ENCODE measurements around the gene KIAA0930. TPM values are rescaled to one million over a fixed set of nuclear protein-coding genes. Genes with fewer than 3 reads are reported as not detected.
A peak's percentile ranks its signal among the peaks of the same experiment; 100 is the strongest.
"Not testable (repeated sequence)": the region's sequence is repeated elsewhere in the genome, so short reads cannot be mapped to it uniquely, and the experiment has no call there.

The KIAA0930 gene
- total and polyA plus RNA-seq, 2 experiments from 2014 or later, result 15.0 to 78.6 TPM

DNA sequence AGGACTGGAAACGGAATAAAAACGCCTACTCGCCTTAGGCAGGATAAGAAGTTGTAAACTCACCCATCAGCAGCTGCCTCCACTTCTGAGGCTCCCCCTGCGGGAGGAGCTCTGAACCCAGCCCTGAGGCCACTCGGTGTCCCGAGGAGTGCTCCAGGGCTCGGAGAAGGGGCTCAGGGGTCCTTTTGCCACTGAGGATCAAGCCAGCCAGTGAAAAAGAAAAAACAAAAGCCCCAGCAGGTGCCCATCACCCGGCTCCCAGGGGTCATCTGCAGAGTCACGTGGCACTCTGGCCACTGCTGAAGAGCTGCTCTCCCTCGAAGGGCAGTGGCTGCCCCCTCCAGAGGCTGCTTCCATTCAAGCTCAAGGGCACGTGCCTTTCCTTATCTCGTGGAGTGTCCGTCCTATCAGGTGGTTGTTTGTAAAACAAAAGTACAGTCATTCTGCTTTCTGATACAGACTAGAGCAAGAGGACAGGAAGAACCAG is 48.0 kb downstream of the KIAA0930 start:
- Histone ChIP-seq H3K36me3 (ENCODE audit: insufficient read depth) (0 out of 2 replicates have a peak, but pooled peaks cover 3% of the 10 kb centered on the region), H3F3A (replicated peaks; ENCODE audit: low read depth) (0 out of 2 replicates have a peak, but pooled peaks cover 3% of the 10 kb centered on the region), H2AFZ (no peak overlapping the region), H3K4me3 (no peak overlapping the region), H3K9me2 (ENCODE audit: insufficient read depth) (no peaks in the 10 kb centered on the region), H4K20me1 (replicated peaks; ENCODE audit: insufficient read depth) (peaks cover 8% of the 10 kb centered on the region; the same call in 1 of the 2 replicates), H3K27me3 (ENCODE audit: insufficient read depth) (no peaks in the 10 kb centered on the region), H3K27ac (ENCODE audit: low read depth) (peak overlapping the region; percentile 1; the same call in 1 of the 2 replicates), H3K79me2 (replicated peaks; ENCODE audit: insufficient read depth) (no peaks in the 10 kb centered on the region), H3K4me2 (peak overlapping the region; percentile 25; the same call in 1 of the 2 replicates), H3K4me1 (ENCODE audit: insufficient read depth) (peaks cover 8% of the 10 kb centered on the region; the same call in 1 of the 2 replicates)
- Mint-ChIP-seq H3K4me3 (peak overlapping the region; percentile 26; the same call in 2 of the 3 replicates), H3K4me1 (peaks cover 28% of the 10 kb centered on the region), H3K27ac (peak overlapping the region; percentile 64; the same call in 1 of the 2 replicates), H3K9me3 (no peaks in the 10 kb centered on the region), H3K27me3 (ENCODE audit: insufficient read depth, low read depth, poor library complexity) (peaks cover 11% of the 10 kb centered on the region), H3K36me3 (ENCODE audit: low read depth) (peaks cover 7% of the 10 kb centered on the region; the same call in 1 of the 3 replicates)
- DNase-seq (ENCODE audit: low spot score) (peak; percentile 64), ATAC-seq (peak; percentile 86)
- no peak for TF ChIP-seq EZH2phosphoT487 (IDR thresholded peaks at IDR 0.05; ENCODE audit: unreplicated experiment)
- TF ChIP-seq STAT1 (IDR thresholded peaks at IDR 0.05; ENCODE audit: unreplicated experiment), result no peak
- TF ChIP-seq, protein P1, sequence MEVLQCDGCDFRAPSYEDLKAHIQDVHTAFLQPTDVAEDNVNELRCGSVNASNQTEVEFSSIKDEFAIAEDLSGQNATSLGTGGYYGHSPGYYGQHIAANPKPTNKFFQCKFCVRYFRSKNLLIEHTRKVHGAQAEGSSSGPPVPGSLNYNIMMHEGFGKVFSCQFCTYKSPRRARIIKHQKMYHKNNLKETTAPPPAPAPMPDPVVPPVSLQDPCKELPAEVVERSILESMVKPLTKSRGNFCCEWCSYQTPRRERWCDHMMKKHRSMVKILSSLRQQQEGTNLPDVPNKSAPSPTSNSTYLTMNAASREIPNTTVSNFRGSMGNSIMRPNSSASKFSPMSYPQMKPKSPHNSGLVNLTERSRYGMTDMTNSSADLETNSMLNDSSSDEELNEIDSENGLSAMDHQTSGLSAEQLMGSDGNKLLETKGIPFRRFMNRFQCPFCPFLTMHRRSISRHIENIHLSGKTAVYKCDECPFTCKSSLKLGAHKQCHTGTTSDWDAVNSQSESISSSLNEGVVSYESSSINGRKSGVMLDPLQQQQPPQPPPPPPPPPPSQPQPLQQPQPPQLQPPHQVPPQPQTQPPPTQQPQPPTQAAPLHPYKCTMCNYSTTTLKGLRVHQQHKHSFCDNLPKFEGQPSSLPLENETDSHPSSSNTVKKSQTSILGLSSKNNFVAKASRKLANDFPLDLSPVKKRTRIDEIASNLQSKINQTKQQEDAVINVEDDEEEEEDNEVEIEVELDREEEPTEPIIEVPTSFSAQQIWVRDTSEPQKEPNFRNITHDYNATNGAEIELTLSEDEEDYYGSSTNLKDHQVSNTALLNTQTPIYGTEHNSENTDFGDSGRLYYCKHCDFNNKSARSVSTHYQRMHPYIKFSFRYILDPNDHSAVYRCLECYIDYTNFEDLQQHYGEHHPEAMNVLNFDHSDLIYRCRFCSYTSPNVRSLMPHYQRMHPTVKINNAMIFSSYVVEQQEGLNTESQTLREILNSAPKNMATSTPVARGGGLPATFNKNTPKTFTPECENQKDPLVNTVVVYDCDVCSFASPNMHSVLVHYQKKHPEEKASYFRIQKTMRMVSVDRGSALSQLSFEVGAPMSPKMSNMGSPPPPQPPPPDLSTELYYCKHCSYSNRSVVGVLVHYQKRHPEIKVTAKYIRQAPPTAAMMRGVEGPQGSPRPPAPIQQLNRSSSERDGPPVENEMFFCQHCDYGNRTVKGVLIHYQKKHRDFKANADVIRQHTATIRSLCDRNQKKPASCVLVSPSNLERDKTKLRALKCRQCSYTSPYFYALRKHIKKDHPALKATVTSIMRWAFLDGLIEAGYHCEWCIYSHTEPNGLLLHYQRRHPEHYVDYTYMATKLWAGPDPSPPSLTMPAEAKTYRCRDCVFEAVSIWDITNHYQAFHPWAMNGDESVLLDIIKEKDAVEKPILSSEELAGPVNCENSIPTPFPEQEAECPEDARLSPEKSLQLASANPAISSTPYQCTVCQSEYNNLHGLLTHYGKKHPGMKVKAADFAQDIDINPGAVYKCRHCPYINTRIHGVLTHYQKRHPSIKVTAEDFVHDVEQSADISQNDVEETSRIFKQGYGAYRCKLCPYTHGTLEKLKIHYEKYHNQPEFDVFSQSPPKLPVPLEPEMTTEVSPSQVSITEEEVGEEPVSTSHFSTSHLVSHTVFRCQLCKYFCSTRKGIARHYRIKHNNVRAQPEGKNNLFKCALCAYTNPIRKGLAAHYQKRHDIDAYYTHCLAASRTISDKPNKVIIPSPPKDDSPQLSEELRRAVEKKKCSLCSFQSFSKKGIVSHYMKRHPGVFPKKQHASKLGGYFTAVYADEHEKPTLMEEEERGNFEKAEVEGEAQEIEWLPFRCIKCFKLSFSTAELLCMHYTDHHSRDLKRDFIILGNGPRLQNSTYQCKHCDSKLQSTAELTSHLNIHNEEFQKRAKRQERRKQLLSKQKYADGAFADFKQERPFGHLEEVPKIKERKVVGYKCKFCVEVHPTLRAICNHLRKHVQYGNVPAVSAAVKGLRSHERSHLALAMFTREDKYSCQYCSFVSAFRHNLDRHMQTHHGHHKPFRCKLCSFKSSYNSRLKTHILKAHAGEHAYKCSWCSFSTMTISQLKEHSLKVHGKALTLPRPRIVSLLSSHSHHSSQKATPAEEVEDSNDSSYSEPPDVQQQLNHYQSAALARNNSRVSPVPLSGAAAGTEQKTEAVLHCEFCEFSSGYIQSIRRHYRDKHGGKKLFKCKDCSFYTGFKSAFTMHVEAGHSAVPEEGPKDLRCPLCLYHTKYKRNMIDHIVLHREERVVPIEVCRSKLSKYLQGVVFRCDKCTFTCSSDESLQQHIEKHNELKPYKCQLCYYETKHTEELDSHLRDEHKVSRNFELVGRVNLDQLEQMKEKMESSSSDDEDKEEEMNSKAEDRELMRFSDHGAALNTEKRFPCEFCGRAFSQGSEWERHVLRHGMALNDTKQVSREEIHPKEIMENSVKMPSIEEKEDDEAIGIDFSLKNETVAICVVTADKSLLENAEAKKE (CRISPR knock-in tag; IDR thresholded peaks at IDR 0.05), result no peak
- TF ChIP-seq EZH2 (IDR thresholded peaks at IDR 0.05; ENCODE audit: low read depth, unreplicated experiment), result no peak
- TF ChIP-seq ZNF114 (CRISPR knock-in tag; IDR thresholded peaks at IDR 0.05), result no peak
- TF ChIP-seq, protein P2, sequence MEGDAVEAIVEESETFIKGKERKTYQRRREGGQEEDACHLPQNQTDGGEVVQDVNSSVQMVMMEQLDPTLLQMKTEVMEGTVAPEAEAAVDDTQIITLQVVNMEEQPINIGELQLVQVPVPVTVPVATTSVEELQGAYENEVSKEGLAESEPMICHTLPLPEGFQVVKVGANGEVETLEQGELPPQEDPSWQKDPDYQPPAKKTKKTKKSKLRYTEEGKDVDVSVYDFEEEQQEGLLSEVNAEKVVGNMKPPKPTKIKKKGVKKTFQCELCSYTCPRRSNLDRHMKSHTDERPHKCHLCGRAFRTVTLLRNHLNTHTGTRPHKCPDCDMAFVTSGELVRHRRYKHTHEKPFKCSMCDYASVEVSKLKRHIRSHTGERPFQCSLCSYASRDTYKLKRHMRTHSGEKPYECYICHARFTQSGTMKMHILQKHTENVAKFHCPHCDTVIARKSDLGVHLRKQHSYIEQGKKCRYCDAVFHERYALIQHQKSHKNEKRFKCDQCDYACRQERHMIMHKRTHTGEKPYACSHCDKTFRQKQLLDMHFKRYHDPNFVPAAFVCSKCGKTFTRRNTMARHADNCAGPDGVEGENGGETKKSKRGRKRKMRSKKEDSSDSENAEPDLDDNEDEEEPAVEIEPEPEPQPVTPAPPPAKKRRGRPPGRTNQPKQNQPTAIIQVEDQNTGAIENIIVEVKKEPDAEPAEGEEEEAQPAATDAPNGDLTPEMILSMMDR (conservative IDR thresholded peaks at IDR 0.05; ENCODE audit: low read depth in 2 of 2), result peak; percentile 35 to 57; a peak in 3 of 4 replicates
- no peak for TF ChIP-seq JUNB (IDR thresholded peaks at IDR 0.05; ENCODE audit: unreplicated experiment)

DNA sequence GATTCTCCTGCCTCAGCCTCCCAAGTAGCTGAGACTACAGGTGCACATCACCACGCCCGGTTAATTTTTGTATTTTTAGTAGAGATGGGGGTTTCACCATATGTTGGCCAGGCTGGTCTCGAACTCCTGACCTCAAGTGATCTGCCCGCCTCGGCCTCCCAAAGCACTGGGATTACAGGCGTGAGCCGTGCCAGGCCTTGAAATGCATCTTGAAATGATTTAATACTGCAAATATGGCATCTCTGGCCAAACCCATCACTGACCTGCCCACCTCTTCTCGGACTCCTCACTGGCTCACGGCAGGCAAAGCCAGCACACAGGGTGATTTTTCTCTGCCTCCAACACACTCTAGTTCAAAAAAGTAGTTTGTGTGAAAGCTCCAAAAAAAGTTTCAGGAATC is 48.9 kb downstream of the KIAA0930 start:
- H3K27ac Mint-ChIP-seq, H3K9me3 Mint-ChIP-seq: not testable (repeated sequence)

More for the DNA sequence above, 48.9 kb downstream of the KIAA0930 start:
- not testable (repeated sequence) for H3F3A ChIP-seq (replicated peaks; ENCODE audit: low read depth); H3K27ac ChIP-seq (ENCODE audit: low read depth); H3K79me2 ChIP-seq (replicated peaks; ENCODE audit: insufficient read depth); H3K9me2 ChIP-seq (ENCODE audit: insufficient read depth); ATAC-seq; DNase-seq (ENCODE audit: low spot score); H3K4me2 ChIP-seq; H2AFZ ChIP-seq; H3K4me3 ChIP-seq; H3K27me3 Mint-ChIP-seq (ENCODE audit: insufficient read depth, low read depth, poor library complexity); H3K4me1 ChIP-seq (ENCODE audit: insufficient read depth); H3K27me3 ChIP-seq (ENCODE audit: insufficient read depth); H4K20me1 ChIP-seq (replicated peaks; ENCODE audit: insufficient read depth); H3K36me3 ChIP-seq (ENCODE audit: insufficient read depth); H3K36me3 Mint-ChIP-seq (ENCODE audit: low read depth); H3K4me3 Mint-ChIP-seq
- peaks cover 32% of the 10 kb centered on the region for H3K4me1 Mint-ChIP-seq

Data from GM23338 (cell line).